Hepatocyte (in vitro differentiated cells): Measurements from ENCODE around the gene KIF7. TPM values are rescaled to one million over a fixed set of nuclear protein-coding genes. Genes with fewer than 3 reads are reported as not detected.

Source experiments
- DNase-seq: peaks from one replicate; pipeline ENCODE4 v3.0.0-alpha.2; 2016; ENCODE audit warnings: low spot score
- H2AFZ ChIP-seq: fragments of 200-600 bp; sonication (generic); 2 replicates; pipeline ENCODE4 v1.6.0; 2016; ENCODE audit warnings: antibody characterized with exemption, mild to moderate bottlenecking
- H3K27ac ChIP-seq: fragments of 200-600 bp; sonication (generic); 2 replicates; pipeline ENCODE4 v1.5.1; 2016; ENCODE audit warnings: mild to moderate bottlenecking
- H3K27me3 ChIP-seq: fragments of 200-600 bp; sonication (generic); 2 replicates; pipeline ENCODE4 v1.6.1; 2016
- H3K36me3 ChIP-seq: fragments of 200-600 bp; sonication (generic); replicated peaks from 2 replicates; pipeline ENCODE4 v1.5.1; 2016; ENCODE audit warnings: low read depth; ENCODE audit not compliant: insufficient read depth
- H3K4me1 ChIP-seq: fragments of 200-600 bp; sonication (generic); 2 replicates; pipeline ENCODE4 v1.5.1; 2016; ENCODE audit warnings: mild to moderate bottlenecking, moderate library complexity; ENCODE audit not compliant: insufficient read depth
- H3K4me2 ChIP-seq: fragments of 200-600 bp; sonication (generic); 2 replicates; pipeline ENCODE4 v1.6.0; 2016
- H3K4me3 ChIP-seq: fragments of 200-600 bp; sonication (generic); 2 replicates; pipeline ENCODE4 v1.5.1; 2016; ENCODE audit warnings: mild to moderate bottlenecking
- H3K79me2 ChIP-seq: fragments of 200-600 bp; sonication (generic); 2 replicates; pipeline ENCODE4 v1.6.0; 2017; ENCODE audit warnings: mild to moderate bottlenecking
- H3K9me2 ChIP-seq: fragments of 200-600 bp; sonication (generic); replicated peaks from 2 replicates; pipeline ENCODE4 v1.6.0; 2017; ENCODE audit warnings: mild to moderate bottlenecking; ENCODE audit not compliant: insufficient read depth
- H3K9me3 ChIP-seq: fragments of 200-600 bp; sonication (generic); 2 replicates; pipeline ENCODE4 v1.5.1; 2016; ENCODE audit warnings: low read depth, mild to moderate bottlenecking
- H4K20me1 ChIP-seq: fragments of 200-600 bp; sonication (generic); 2 replicates; pipeline ENCODE4 v1.6.0; 2016; ENCODE audit warnings: mild to moderate bottlenecking; ENCODE audit not compliant: insufficient read depth, poor library complexity, severe bottlenecking
- EZH2 ChIP-seq: fragments of 200-600 bp; sonication (generic); IDR thresholded peaks from 2 replicates; pipeline ENCODE4 v1.6.1; 2016; ENCODE audit warnings: antibody characterized with exemption, mild to moderate bottlenecking, borderline replicate concordance
- EZH2phosphoT487 ChIP-seq: fragments of 200-600 bp; sonication (generic); IDR thresholded peaks from one replicate; pipeline ENCODE4 v1.6.1; 2018; ENCODE audit warnings: antibody characterized with exemption, mild to moderate bottlenecking, low read depth, moderate library complexity; ENCODE audit not compliant: unreplicated experiment, severe bottlenecking
- WGBS: methylation state at CpG from one replicate; pipeline ENCODE4 v1.1.6; 2016; ENCODE audit warnings: low lambda C conversion rate; ENCODE audit errors: missing lambda C conversion rate; 5-methylcytosine and 5-hydroxymethylcytosine counted together
- polyA plus RNA-seq: library from polyadenylated mRNA; unstranded; fragments of >200 nt; fragmentation: Nextera tagmentation; extraction: Ambion mirVana; gene quantifications from 2 replicates; pipeline ENCODE4 v1.2.1, GENCODE V29; 2016
- total RNA-seq: library from RNA; depleted of rRNA; stranded (reverse); fragments of >200 nt; gene quantifications from 2 replicates; pipeline ENCODE4 v1.2.3, GENCODE V29; 2014
- TF ChIP-seq, protein P1 (sequence below): fragments of 200-600 bp; sonication (generic); IDR thresholded peaks from 2 replicates; pipeline ENCODE4 v1.5.1; 2016; ENCODE audit warnings: antibody characterized with exemption, mild to moderate bottlenecking; ENCODE audit not compliant: poor library complexity

KIF7 gene
- total and polyA plus RNA-seq, 2 experiments from 2014 or later: 3.1 to 5.3 TPM

DNA sequence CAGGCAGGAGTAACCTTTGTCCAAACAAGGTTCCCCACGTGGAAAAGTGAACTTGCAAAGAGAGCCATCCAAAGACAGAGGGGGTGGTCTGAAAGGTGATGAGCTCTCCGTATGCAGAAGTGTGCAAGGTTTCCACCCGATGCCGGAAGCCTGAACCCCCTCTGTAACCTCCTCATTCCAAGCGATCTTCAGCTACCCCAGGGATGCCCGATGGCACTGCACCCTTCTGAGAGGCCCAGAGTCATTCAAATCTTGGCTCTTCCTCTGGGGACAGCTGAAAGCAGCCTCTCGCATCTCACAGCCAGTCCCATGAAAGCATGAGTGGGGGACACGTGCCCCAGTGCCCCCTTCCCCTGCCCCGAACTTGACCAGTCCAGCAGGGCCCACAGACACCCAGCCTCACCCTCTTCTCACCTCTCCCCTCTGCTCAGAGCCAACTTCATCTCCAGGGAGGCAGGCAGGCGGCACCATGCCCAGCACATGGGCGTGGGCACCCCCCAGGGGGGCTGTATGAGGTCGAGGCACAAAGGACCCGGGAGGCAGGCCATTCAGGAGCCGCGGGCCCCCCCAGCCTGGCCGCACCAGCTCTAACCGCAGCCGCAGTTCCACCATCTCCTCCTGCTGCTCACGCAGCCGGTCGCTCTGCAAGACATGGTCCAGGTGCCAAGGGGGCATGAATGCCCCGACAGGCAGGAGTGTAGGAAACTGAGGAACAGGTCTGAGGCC, 8.7 kb downstream of the KIF7 start:
- WGBS: 94% methylated on average over 22 of the region's 22 CpGs
- no peak overlapping the region for H2AFZ ChIP-seq
- H3K79me2 ChIP-seq: no peaks in the 10 kb centered on the region
- no peak for DNase-seq
- no peaks in the 10 kb centered on the region for H3K27me3 ChIP-seq
- TF ChIP-seq, protein P1, sequence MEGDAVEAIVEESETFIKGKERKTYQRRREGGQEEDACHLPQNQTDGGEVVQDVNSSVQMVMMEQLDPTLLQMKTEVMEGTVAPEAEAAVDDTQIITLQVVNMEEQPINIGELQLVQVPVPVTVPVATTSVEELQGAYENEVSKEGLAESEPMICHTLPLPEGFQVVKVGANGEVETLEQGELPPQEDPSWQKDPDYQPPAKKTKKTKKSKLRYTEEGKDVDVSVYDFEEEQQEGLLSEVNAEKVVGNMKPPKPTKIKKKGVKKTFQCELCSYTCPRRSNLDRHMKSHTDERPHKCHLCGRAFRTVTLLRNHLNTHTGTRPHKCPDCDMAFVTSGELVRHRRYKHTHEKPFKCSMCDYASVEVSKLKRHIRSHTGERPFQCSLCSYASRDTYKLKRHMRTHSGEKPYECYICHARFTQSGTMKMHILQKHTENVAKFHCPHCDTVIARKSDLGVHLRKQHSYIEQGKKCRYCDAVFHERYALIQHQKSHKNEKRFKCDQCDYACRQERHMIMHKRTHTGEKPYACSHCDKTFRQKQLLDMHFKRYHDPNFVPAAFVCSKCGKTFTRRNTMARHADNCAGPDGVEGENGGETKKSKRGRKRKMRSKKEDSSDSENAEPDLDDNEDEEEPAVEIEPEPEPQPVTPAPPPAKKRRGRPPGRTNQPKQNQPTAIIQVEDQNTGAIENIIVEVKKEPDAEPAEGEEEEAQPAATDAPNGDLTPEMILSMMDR: no peak
- no peak for TF ChIP-seq EZH2
- TF ChIP-seq EZH2phosphoT487: no peak
- H4K20me1 ChIP-seq: no peaks in the 10 kb centered on the region
- no peak overlapping the region for H3K4me3 ChIP-seq
- no peaks in the 10 kb centered on the region for H3K36me3 ChIP-seq
- no peaks in the 10 kb centered on the region for H3K9me2 ChIP-seq
- H3K4me1 ChIP-seq: no peaks in the 10 kb centered on the region
- no peak overlapping the region for H3K4me2 ChIP-seq
- H3K9me3 ChIP-seq: no peaks in the 10 kb centered on the region
- H3K27ac ChIP-seq: no peak overlapping the region

DNA sequence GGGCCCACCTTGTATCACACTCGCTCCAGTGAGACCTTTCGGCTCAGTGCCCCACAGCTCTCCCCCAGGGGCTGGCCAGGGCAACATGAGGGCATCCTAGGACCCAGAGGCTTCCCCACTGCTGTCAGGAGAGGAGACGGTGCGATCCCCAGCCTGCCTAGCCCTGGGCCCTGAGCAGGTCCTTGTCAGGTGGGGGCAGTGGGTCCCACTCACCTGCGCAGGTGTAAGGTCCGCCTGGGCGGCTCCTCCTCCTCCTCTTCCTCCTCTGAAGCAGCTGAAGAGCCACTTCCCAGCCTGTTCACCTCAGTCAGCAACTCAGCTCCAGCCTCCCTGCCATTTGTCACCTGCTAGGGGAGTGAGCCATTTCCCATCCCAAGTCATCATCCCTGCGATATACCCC, 9.6 kb downstream of the KIF7 start:
- H3K4me3 ChIP-seq: no peak overlapping the region
- DNase-seq: no peak
- TF ChIP-seq EZH2phosphoT487 (no peak), EZH2 (no peak)
- TF ChIP-seq, protein P1: no peak
- no peak overlapping the region for H3K27ac ChIP-seq
- no peak overlapping the region for H3K4me2 ChIP-seq
- H4K20me1 ChIP-seq: no peaks in the 10 kb centered on the region
- H3K36me3 ChIP-seq: no peaks in the 10 kb centered on the region
- WGBS: 96% methylated on average over 8 of the region's 8 CpGs
- no peaks in the 10 kb centered on the region for H3K27me3 ChIP-seq
- no peak overlapping the region for H2AFZ ChIP-seq
- no peaks in the 10 kb centered on the region for H3K9me2 ChIP-seq
- H3K9me3 ChIP-seq: no peaks in the 10 kb centered on the region
- H3K79me2 ChIP-seq: no peaks in the 10 kb centered on the region
- H3K4me1 ChIP-seq: no peaks in the 10 kb centered on the region

DNA sequence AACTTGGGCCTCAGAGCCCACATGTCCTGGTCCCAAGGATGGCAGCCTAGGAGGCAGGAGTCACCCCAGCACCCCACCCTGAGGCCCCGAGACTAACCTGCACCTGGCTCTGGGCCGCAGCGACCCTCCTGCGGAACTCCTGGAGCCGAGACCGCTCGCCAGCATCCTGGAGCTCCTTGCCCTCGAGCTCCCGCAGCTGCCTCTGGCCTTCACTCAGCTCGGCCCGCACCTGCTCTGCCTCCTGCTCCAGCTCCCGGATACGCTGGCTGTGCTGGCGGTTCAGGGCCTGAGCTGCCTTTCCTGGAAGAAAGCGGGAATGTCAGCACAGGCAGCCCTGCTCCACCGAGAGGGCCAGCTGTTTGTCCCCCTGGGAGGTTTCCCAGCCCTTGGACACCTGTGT, 13.2 kb downstream of the KIF7 start:
- Histone ChIP-seq H3K36me3 (no peaks in the 10 kb centered on the region), H2AFZ (no peak overlapping the region), H3K4me1 (no peaks in the 10 kb centered on the region), H3K79me2 (no peaks in the 10 kb centered on the region), H3K27me3 (no peaks in the 10 kb centered on the region), H3K4me3 (no peak overlapping the region), H4K20me1 (no peaks in the 10 kb centered on the region), H3K9me2 (no peaks in the 10 kb centered on the region), H3K4me2 (no peak overlapping the region), H3K27ac (no peak overlapping the region), H3K9me3 (no peaks in the 10 kb centered on the region)
- DNase-seq: no peak
- 98% methylated on average over 16 of the region's 16 CpGs for WGBS
- TF ChIP-seq, protein P1: no peak
- TF ChIP-seq EZH2 (no peak), EZH2phosphoT487 (no peak)
